SK-N-SH treated with all-trans-retinoic acid at 6 μM for 48 hours (cell line): ENCODE data around the gene HDAC11.

Source experiments
- ATAC-seq: fragments of 200-7000 bp; cut with Tn5 transposase; 3 replicates; pipeline ENCODE4 v1.9.1; 2020; ENCODE audit warnings: mild to moderate bottlenecking, moderate library complexity
- BACH2 ChIP-seq: fragments of 250-450 bp; sonication (Bioruptor Pico); IDR thresholded peaks from 2 replicates; pipeline ENCODE4 v1.9.0; 2021; ENCODE audit warnings: mild to moderate bottlenecking, borderline replicate concordance
- CSRNP3 ChIP-seq: fragments of 250-450 bp; sonication (Bioruptor Pico); IDR thresholded peaks from 2 replicates; pipeline ENCODE4 v1.5.1; 2021; ENCODE audit warnings: mild to moderate bottlenecking, moderate library complexity
- ESRRG ChIP-seq: fragments of 250-450 bp; sonication (Bioruptor Pico); IDR thresholded peaks from 2 replicates; pipeline ENCODE4 v1.6.1; 2021; ENCODE audit warnings: mild to moderate bottlenecking
- GLIS3 ChIP-seq: fragments of 250-450 bp; sonication (Bioruptor Pico); IDR thresholded peaks from 2 replicates; pipeline ENCODE4 v1.5.0; 2020; ENCODE audit warnings: mild to moderate bottlenecking, moderate library complexity
- PATZ1 ChIP-seq: fragments of 250-450 bp; sonication (Bioruptor Pico); IDR thresholded peaks from 2 replicates; pipeline ENCODE4 v1.8.0; 2020; ENCODE audit warnings: mild to moderate bottlenecking, moderate library complexity, borderline replicate concordance
- RARB ChIP-seq: fragments of 250-450 bp; sonication (Bioruptor Pico); IDR thresholded peaks from 2 replicates; pipeline ENCODE4 v1.8.0; 2021; ENCODE audit warnings: mild to moderate bottlenecking, moderate library complexity
- SNAI2 ChIP-seq: fragments of 250-450 bp; sonication (Bioruptor Pico); IDR thresholded peaks from 2 replicates; pipeline ENCODE4 v1.5.0; 2020; ENCODE audit warnings: mild to moderate bottlenecking, moderate library complexity
- TCF4 ChIP-seq: fragments of 250-450 bp; sonication (Bioruptor Pico); IDR thresholded peaks from 2 replicates; pipeline ENCODE4 v1.8.0; 2021; ENCODE audit warnings: mild to moderate bottlenecking, moderate library complexity, borderline replicate concordance
- TOX ChIP-seq: fragments of 250-450 bp; sonication (Bioruptor Pico); IDR thresholded peaks from 2 replicates; pipeline ENCODE4 v1.8.0; 2021; ENCODE audit warnings: mild to moderate bottlenecking, moderate library complexity, borderline replicate concordance
- ZNF565 ChIP-seq: fragments of 450-650 bp; formaldehyde crosslinking; conservative IDR thresholded peaks from 2 replicates; pipeline ENCODE4 v1.5.0; 2020; ENCODE audit warnings: low read depth, mild to moderate bottlenecking, moderate library complexity
- ZNF70 ChIP-seq: fragments of 450-650 bp; formaldehyde crosslinking; IDR thresholded peaks from 2 replicates; pipeline ENCODE4 v1.5.0; 2020; ENCODE audit warnings: mild to moderate bottlenecking, moderate library complexity
- ZNF8 ChIP-seq: fragments of 450-650 bp; formaldehyde crosslinking; IDR thresholded peaks from 2 replicates; pipeline ENCODE4 v1.5.0; 2020; ENCODE audit warnings: mild to moderate bottlenecking, moderate library complexity
- TF ChIP-seq, protein P1 (sequence below): fragments of 250-450 bp; sonication (Bioruptor Pico); IDR thresholded peaks from 2 replicates; pipeline ENCODE4 v1.5.0; 2020; ENCODE audit warnings: mild to moderate bottlenecking, moderate library complexity
- TF ChIP-seq, protein P2 (sequence below): fragments of 250-450 bp; sonication (Bioruptor Pico); IDR thresholded peaks from 2 replicates; pipeline ENCODE4 v1.5.1; 2020; ENCODE audit warnings: low read depth, mild to moderate bottlenecking, moderate library complexity
- TF ChIP-seq, protein P3 (sequence below): fragments of 250-450 bp; sonication (Bioruptor Pico); IDR thresholded peaks from 2 replicates; pipeline ENCODE4 v1.8.0; 2021; ENCODE audit warnings: low read depth, mild to moderate bottlenecking, moderate library complexity, borderline replicate concordance

HDAC11 gene

GRCh38 chr3:13487403-13487802 lies 7.3 kb downstream of the HDAC11 start:
- TF ChIP-seq SNAI2 (CRISPR knock-in tag) (no peak), RARB (CRISPR knock-in tag) (no peak), TCF4 (CRISPR knock-in tag) (no peak), CSRNP3 (no peak), BACH2 (CRISPR knock-in tag) (no peak)
- ATAC-seq = no peak

GRCh38 chr3:13491206-13491974 lies 11.3 kb downstream of the HDAC11 start:
- TF ChIP-seq ZNF70 (no peak), TOX (CRISPR knock-in tag) (no peak), GLIS3 (CRISPR knock-in tag) (no peak)
- TF ChIP-seq, all 23 proteins: peak for 0
- ATAC-seq = no peak

- no peak for TF ChIP-seq RARB (CRISPR knock-in tag)
- TF ChIP-seq, protein P1, sequence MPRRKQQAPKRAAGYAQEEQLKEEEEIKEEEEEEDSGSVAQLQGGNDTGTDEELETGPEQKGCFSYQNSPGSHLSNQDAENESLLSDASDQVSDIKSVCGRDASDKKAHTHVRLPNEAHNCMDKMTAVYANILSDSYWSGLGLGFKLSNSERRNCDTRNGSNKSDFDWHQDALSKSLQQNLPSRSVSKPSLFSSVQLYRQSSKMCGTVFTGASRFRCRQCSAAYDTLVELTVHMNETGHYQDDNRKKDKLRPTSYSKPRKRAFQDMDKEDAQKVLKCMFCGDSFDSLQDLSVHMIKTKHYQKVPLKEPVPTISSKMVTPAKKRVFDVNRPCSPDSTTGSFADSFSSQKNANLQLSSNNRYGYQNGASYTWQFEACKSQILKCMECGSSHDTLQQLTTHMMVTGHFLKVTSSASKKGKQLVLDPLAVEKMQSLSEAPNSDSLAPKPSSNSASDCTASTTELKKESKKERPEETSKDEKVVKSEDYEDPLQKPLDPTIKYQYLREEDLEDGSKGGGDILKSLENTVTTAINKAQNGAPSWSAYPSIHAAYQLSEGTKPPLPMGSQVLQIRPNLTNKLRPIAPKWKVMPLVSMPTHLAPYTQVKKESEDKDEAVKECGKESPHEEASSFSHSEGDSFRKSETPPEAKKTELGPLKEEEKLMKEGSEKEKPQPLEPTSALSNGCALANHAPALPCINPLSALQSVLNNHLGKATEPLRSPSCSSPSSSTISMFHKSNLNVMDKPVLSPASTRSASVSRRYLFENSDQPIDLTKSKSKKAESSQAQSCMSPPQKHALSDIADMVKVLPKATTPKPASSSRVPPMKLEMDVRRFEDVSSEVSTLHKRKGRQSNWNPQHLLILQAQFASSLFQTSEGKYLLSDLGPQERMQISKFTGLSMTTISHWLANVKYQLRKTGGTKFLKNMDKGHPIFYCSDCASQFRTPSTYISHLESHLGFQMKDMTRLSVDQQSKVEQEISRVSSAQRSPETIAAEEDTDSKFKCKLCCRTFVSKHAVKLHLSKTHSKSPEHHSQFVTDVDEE (CRISPR knock-in tag) = no peak
- no peak for ATAC-seq
These were observed 11.9 kb downstream of the HDAC11 start for GRCh38 chr3:13492048-13492447.

GRCh38 chr3:13492976-13493866 lies 13.1 kb downstream of the HDAC11 start:
- ATAC-seq = no peak
- TF ChIP-seq PATZ1 (no peak), ZNF8 (CRISPR knock-in tag) (no peak), ESRRG (CRISPR knock-in tag) (no peak)
- TF ChIP-seq, protein P2, sequence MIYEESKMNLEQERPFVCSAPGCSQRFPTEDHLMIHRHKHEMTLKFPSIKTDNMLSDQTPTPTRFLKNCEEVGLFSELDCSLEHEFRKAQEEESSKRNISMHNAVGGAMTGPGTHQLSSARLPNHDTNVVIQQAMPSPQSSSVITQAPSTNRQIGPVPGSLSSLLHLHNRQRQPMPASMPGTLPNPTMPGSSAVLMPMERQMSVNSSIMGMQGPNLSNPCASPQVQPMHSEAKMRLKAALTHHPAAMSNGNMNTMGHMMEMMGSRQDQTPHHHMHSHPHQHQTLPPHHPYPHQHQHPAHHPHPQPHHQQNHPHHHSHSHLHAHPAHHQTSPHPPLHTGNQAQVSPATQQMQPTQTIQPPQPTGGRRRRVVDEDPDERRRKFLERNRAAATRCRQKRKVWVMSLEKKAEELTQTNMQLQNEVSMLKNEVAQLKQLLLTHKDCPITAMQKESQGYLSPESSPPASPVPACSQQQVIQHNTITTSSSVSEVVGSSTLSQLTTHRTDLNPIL = no peak

DNA sequence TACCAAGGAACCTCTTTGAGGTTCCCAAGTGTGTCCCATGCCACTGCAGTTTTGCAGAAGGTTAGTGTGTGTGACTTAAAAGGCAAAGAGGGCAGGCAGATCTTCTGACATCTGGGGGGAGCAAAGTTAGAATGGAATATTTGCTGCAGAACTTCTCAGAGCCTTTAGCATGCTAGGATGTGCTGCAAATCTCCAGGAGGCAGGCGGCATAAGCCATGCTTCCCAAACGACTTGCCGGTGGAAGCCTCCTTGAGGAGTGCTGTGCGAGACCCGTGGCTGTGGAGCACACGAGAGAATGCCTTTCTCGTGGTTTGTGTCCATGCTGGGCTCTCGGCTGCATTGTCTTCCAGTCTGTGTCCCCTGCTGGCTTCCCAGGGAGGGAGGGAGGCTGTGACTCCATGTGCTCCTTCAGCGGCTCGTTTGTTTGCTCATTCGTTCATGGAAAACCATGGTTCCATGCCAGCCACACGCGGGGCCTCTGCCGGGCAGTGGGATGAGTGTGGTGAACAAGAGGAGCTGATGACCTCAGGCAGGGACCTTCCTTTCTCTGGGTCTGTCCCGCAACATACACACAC lies 13.8 kb downstream of the HDAC11 start:
- no peak for ATAC-seq
- TF ChIP-seq TOX (CRISPR knock-in tag) (no peak), SNAI2 (CRISPR knock-in tag) (no peak), ZNF565 (no peak), BACH2 (CRISPR knock-in tag) (no peak)
- TF ChIP-seq, protein P2 = no peak
- TF ChIP-seq, protein P3, sequence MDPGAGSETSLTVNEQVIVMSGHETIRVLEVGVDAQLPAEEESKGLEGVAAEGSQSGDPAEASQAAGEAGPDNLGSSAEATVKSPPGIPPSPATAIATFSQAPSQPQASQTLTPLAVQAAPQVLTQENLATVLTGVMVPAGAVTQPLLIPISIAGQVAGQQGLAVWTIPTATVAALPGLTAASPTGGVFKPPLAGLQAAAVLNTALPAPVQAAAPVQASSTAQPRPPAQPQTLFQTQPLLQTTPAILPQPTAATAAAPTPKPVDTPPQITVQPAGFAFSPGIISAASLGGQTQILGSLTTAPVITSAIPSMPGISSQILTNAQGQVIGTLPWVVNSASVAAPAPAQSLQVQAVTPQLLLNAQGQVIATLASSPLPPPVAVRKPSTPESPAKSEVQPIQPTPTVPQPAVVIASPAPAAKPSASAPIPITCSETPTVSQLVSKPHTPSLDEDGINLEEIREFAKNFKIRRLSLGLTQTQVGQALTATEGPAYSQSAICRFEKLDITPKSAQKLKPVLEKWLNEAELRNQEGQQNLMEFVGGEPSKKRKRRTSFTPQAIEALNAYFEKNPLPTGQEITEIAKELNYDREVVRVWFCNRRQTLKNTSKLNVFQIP (CRISPR knock-in tag) = no peak
- TF ChIP-seq, all 23 proteins: peak for 0
